HTR-8/SVneo (cell line): ENCODE measurements around the gene COG4.
"Not testable (repeated sequence)": the region's sequence is repeated elsewhere in the genome, so short reads cannot be mapped to it uniquely, and the experiment has no call there.

Experiments used
- DNase-seq: peaks from one replicate; pipeline ENCODE4 v3.0.0; 2011; ENCODE audit warnings: low spot score, mixed read lengths; ENCODE audit not compliant: insufficient read length
- FAIRE-seq: peaks from 2 replicates; lab custom pipeline; 2011; peaks lifted over from hg19 to GRCh38; lab: Jason Lieb, UNC

COG4 gene

GRCh38 chr16:70465999-70466804 lies 57.2 kb downstream of the COG4 start:
- no peak for DNase-seq
- FAIRE-seq = no peak

GRCh38 chr16:70463235-70463634 lies 60.1 kb downstream of the COG4 start:
- DNase-seq (no peak), FAIRE-seq (peak; percentile 87)

DNA sequence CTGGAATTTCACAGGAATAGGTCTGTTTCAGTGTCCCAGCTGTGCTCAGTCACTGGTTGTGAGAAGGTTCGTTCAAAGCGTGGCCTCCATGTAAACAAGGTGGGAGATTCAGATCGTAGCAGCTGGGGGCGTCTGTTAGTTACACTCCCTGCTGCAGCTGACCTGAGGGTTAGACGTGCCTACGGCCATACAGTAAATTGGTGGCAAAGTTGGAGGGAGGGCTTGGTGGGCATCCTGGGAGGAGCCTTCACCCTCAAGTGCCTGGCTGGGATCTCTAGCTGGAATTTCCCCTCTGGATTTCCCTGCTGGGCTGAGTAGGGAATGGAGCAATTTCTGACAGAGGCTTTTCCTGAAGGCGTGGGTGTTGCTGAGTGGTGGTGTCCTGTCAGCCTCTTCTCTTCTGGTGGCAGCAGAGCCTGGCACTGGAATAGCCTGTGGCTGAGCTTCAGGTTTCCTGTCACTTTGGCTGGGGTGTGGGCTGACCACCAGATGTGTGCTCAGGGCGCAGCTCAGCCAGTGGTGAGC lies 62.6 kb downstream of the COG4 start:
- DNase-seq (no peak), FAIRE-seq (peak; percentile 90)

DNA sequence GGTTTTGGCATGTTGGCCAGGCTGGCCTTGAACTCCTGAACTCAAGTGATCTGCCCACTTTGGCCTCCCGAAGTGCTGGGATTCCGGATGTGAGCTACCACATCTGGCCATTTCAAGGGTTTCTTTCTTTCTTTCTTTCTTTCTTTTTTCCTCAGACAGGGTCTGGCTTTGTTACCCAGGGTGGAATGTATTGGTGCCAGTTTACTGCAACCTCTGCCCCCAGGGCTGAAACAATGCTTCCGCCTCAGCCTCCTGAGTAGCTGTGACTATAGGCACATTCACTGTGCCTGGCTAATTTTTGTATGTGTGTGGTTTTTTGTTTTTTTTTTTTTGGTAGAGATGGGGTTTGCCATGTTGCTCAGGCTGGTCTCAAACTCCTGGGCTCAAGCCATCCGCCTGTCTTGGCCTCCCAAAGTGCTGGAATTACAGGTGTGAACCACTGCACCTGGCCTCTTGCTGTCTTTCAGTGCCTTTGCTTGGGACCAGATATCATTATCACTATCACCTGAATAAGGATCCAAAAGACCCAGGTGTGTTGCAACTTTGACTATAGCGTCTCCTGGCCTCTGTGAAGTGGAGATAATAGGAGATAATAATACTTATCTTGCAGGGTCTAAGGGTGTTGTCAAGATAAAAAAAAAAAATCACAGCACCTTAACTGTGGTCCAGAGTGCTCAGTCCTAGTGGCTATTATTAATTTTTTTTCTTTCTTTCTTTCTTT lies 65.7 kb downstream of the COG4 start:
- FAIRE-seq = no peak
- no peak for DNase-seq

DNA sequence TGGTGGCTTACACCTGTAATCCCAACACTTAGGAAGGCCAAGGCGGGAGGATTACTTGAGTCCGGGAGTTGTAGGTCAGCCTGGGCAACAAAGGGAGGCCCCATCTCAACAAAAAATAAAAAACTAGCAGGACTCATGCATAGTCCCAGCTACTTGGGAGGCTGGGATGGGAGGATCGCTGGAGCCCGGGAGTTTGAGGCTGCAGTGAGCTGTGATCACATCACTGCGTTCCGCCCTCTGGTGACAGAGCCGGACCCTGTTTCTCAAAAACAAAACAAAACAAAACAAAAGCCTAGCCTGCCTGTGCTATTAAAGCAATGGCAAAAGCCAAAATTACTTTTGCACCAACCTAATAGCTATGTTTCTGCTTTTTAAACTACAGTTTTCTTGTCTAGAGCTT lies 67.4 kb downstream of the COG4 start:
- DNase-seq = no peak
- no peak for FAIRE-seq

DNA sequence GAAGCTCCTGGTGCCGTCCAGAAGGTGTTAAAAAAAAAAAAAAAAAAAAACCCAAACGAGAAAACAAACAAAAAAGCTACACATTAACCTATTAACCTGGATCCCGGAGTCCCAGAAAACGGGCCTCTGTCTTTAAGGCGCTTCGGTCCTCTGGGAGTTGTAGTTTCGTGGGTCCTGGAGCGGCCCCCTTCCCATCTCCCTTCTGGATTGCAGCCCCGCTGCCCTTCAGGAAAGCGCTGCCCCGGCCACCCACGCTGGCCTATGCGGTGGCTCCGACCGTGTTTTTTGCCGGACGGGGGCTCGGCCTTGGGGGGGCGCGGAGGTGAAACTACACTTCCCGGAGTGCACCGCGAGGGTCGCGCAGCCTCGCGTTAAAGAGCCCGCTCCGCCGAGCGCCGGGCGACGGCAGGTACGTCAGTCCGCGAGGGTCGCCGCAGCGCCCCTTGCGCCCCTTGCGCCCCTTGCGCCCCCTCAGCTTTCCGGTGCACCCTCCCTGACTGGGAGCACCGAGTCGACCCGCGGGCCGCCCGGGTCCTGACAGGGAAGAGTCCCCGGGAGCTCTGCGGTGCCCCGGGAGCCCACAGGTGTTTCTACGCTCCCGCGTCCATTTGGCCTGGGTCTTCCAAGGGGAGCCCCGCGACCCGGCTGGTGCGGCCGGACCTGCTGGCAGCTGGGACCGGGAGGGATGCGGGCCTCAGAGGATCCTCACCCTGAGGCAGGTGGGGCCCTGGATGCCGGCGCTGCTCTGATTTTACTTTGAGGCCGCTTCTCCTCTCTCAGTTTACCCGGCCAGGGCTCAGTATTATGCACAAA lies 68.9 kb downstream of the COG4 start, which contains the start of gene FCSK:
Gene FCSK (plus strand): TSS at position 374 of the 813 bp plus-strand sequence. CDS start 8,596 bp downstream, outside the sequence.
- DNase-seq = peak; percentile 97
- FAIRE-seq = peak; percentile 97

- FAIRE-seq (peak; percentile 76), DNase-seq (no peak)
Measured at GRCh38 chr16:70453892-70454221, 69.5 kb downstream of the COG4 start.

- FAIRE-seq = peak; percentile 68
Measured at GRCh38 chr16:70453117-70453891, 70.0 kb downstream of the COG4 start.

GRCh38 chr16:70451004-70451340 lies 72.4 kb downstream of the COG4 start:
- DNase-seq, FAIRE-seq: not testable (repeated sequence)

More at GRCh38 chr16:70453117-70453891, 70.0 kb downstream of the COG4 start:
- DNase-seq = no peak

DNA sequence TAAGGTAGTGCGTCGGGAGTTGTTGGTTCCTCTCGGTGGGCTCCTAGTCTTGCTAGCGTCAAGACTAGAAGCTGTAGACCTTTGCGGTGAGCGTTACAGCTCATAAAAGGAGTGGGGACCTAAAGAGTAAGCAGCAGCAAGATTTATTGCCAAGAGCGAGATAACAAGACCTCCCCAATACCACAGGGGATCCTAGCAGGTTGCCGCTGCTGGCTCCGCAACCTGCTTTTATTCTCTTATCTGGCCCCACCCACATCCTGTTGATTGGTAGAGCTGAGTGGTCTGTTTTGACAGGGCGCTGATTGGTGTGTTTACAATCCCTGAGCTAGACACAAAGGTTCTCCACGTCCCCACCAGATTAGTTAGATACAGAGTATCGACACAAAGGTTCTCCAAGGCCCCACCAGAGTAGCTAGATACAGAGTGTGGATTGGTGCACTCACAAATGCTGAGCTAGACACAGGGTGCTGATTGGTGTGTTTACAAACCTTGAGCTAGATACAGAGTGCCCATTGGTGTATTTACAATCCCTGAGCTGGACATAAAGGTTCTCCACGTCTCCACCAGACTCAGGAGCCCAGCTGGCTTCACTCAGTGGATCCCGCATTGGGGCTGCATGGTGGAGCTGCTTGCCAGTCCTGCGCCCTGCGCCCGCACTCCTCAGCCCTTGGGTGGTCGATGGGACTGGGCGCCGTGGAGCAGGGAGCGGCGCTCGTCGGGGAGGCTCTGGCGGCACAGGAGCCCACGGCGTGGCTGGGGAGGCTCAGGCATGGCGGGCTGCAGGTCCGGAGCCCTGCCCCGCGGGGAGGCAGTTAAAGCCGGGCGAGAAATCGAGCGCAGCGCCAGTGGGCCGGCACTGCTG lies 73.0 kb downstream of the COG4 start:
- not testable (repeated sequence) for FAIRE-seq, DNase-seq

- peak; percentile 42 for FAIRE-seq
Measured at GRCh38 chr16:70448075-70448474, 75.3 kb downstream of the COG4 start.

GRCh38 chr16:70444249-70445063 lies 78.9 kb downstream of the COG4 start:
- no peak for FAIRE-seq
- no peak for DNase-seq

More at GRCh38 chr16:70448075-70448474, 75.3 kb downstream of the COG4 start:
- DNase-seq = no peak

- DNase-seq = no peak
- FAIRE-seq = no peak
Measured at GRCh38 chr16:70442344-70442743, 81.0 kb downstream of the COG4 start.

GRCh38 chr16:70441406-70441990 lies 81.9 kb downstream of the COG4 start:
- DNase-seq (no peak), FAIRE-seq (no peak)

- no peak for FAIRE-seq
- no peak for DNase-seq
Measured at GRCh38 chr16:70440009-70440692, 83.2 kb downstream of the COG4 start.

DNA sequence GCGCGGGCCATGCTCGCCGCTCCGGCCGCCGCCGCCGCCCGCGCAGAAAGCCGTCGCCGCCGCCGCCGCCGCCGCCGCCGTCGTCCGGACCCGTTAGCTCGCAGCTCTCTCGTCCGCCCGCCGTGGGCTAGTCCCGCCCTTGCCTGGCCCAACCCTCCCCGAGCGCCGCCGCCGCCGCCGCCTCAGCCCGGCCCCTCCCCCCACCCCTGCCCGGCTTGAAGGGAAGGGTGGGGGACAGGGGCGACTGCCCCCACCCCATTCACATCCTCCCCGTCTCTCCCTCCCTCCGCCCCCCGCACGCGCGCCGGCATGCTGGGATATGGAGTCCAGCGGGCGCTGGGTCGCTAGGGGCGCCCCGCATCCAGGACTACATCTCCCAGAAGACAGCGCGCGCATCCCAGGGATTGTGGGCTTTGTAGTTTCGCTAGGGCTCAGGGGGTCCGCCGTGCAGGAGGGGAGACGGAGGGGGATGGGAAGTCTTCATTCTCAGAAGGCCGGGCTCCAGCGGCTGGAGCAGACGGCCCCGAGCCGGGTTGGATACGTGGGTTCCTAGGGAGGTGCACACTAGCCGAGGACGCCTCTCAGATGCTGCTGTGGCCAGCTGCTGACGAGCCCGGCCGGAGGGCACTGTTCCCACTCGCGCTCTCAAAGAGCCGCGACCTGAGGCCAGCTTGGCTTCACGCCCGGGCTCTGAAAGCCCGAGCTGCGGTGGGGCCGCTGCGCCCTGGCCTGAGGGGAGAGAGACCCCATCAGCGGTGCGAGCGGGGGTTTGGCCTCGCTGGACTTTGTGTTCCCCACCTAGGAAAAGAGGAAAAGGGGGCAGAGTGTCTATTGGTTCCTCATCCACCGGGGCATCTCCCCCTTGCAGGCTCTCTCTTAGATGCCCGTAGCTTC lies 84.1 kb downstream of the COG4 start, which contains the start of gene ST3GAL2:
Gene ST3GAL2 (minus strand): TSS at position 132 of the 894 bp plus-strand sequence. CDS start 40,570 bp downstream, outside the sequence.
- DNase-seq (peak; percentile 95), FAIRE-seq (peak; percentile 96)
